BLaER1 (cell line): ENCODE measurements around the gene ANO2.
"Not testable (repeated sequence)": the region's sequence is repeated elsewhere in the genome, so short reads cannot be mapped to it uniquely, and the experiment has no call there.

Source experiments
- H3K27ac ChIP-seq: shearing (Covaris generic); formaldehyde crosslinking; 2 replicates; pipeline ENCODE4 v1.8.1; 2022
- H3K27me3 ChIP-seq: shearing (Covaris generic); formaldehyde crosslinking; 2 replicates; pipeline ENCODE4 v1.8.1; 2022
- H3K36me3 ChIP-seq: shearing (Covaris generic); formaldehyde crosslinking; 2 replicates; pipeline ENCODE4 v1.8.1; 2022
- H3K4me1 ChIP-seq: shearing (Covaris generic); formaldehyde crosslinking; 2 replicates; pipeline ENCODE4 v1.8.1; 2022
- H3K4me2 ChIP-seq: shearing (Covaris generic); formaldehyde crosslinking; 2 replicates; pipeline ENCODE4 v1.8.1; 2022
- H3K4me3 ChIP-seq: shearing (Covaris generic); formaldehyde crosslinking; 2 replicates; pipeline ENCODE4 v1.8.1; 2022
- H3K9ac ChIP-seq: shearing (Covaris generic); formaldehyde crosslinking; 2 replicates; pipeline ENCODE4 v1.8.1; 2022
- H3K9me3 ChIP-seq: shearing (Covaris generic); formaldehyde crosslinking; 2 replicates; pipeline ENCODE4 v1.8.1; 2022
- H4K20me1 ChIP-seq: shearing (Covaris generic); formaldehyde crosslinking; 2 replicates; pipeline ENCODE4 v1.8.1; 2022
- Cebpa-rat ChIP-seq: shearing (Covaris generic); IDR thresholded peaks from 2 replicates; pipeline ENCODE4 v1.8.1; 2022

Gene ANO2

GRCh38 chr12:5694759-5695409, 250.2 kb downstream of the ANO2 start:
- H3K9me3 ChIP-seq = peaks cover 9% of the 10 kb centered on the region; the same call in 1 of the 2 replicates
- no peaks in the 10 kb centered on the region for H4K20me1 ChIP-seq
- no peaks in the 10 kb centered on the region for H3K27me3 ChIP-seq
- no peak overlapping the region for H3K4me3 ChIP-seq
- H3K4me2 ChIP-seq = no peak overlapping the region
- H3K4me1 ChIP-seq = no peaks in the 10 kb centered on the region
- no peak overlapping the region for H3K27ac ChIP-seq
- H3K9ac ChIP-seq = no peak overlapping the region
- no peaks in the 10 kb centered on the region for H3K36me3 ChIP-seq
- TF ChIP-seq Cebpa-rat = no peak

- H3K9ac ChIP-seq = no peak overlapping the region
- no peak overlapping the region for H3K4me2 ChIP-seq
- H3K27ac ChIP-seq = no peak overlapping the region
- no peak for TF ChIP-seq Cebpa-rat
- no peak overlapping the region for H3K4me3 ChIP-seq
- no peaks in the 10 kb centered on the region for H3K27me3 ChIP-seq
- H3K36me3 ChIP-seq = no peaks in the 10 kb centered on the region
- no peaks in the 10 kb centered on the region for H4K20me1 ChIP-seq
- peaks cover 7% of the 10 kb centered on the region; the same call in 1 of the 2 replicates for H3K9me3 ChIP-seq
- H3K4me1 ChIP-seq = no peaks in the 10 kb centered on the region
Observed at GRCh38 chr12:5692850-5693249, 252.2 kb downstream of the ANO2 start.

DNA sequence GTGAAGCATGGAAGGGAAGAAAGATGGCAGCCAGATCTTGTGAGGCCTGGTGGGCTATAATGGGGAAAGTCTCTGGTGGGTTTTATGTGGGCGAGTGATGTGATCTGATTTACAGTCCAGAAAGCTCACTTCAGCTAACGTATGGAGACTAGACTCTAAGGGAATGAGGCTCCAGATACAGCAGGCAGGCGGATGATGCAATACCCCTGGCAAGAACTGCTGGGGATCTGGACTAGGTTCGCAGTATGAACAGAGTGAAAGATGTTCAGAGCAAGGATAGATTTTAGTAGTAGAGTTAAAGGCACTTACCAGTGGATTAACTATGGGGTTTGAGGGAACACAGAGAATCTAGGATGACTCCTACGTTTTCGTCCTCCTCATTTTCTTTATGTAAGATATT, 253.1 kb downstream of the ANO2 start:
- TF ChIP-seq Cebpa-rat = peak; percentile 48; the same call in 1 of the 2 replicates
- Histone ChIP-seq H3K9me3 (no peaks in the 10 kb centered on the region), H3K27ac (no peak overlapping the region), H3K27me3 (no peaks in the 10 kb centered on the region), H3K4me1 (no peaks in the 10 kb centered on the region), H4K20me1 (no peaks in the 10 kb centered on the region), H3K9ac (no peak overlapping the region), H3K4me2 (no peak overlapping the region), H3K4me3 (no peak overlapping the region), H3K36me3 (no peaks in the 10 kb centered on the region)

DNA sequence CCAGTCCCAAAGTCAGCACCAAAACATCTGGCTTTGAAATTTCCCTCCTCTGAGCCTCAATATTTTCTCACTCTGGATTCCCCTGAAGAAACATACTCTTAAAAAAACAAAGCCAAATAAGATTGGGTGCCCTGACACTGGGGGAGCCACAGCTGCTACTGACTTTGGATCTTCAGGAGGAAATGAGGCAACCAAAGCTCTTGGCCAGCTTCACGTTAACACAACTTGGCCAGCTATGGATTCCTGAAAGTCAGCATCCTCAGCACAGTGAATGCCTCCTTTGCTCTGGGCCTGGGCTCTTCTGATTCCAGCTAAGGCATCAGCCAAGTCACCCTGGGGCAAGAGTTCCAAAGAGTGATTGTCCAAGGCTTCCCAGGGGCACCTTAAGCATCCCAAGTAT, 254.8 kb downstream of the ANO2 start:
- Histone ChIP-seq H3K27ac (no peak overlapping the region), H4K20me1 (no peaks in the 10 kb centered on the region), H3K9ac (no peak overlapping the region)

GRCh38 chr12:5689773-5690172, 255.3 kb downstream of the ANO2 start:
- Histone ChIP-seq H3K4me1 (no peaks in the 10 kb centered on the region), H3K9ac (no peak overlapping the region), H3K27me3 (no peaks in the 10 kb centered on the region), H3K36me3 (no peaks in the 10 kb centered on the region), H3K27ac (no peak overlapping the region), H3K4me3 (no peak overlapping the region), H4K20me1 (no peaks in the 10 kb centered on the region), H3K4me2 (no peak overlapping the region), H3K9me3 (no peaks in the 10 kb centered on the region)
- no peak for TF ChIP-seq Cebpa-rat

More for the DNA sequence above, 254.8 kb downstream of the ANO2 start:
- no peaks in the 10 kb centered on the region for H3K27me3 ChIP-seq
- no peaks in the 10 kb centered on the region for H3K4me1 ChIP-seq
- H3K9me3 ChIP-seq = no peaks in the 10 kb centered on the region
- no peaks in the 10 kb centered on the region for H3K36me3 ChIP-seq
- no peak overlapping the region for H3K4me2 ChIP-seq
- H3K4me3 ChIP-seq = no peak overlapping the region
- TF ChIP-seq Cebpa-rat = no peak

DNA sequence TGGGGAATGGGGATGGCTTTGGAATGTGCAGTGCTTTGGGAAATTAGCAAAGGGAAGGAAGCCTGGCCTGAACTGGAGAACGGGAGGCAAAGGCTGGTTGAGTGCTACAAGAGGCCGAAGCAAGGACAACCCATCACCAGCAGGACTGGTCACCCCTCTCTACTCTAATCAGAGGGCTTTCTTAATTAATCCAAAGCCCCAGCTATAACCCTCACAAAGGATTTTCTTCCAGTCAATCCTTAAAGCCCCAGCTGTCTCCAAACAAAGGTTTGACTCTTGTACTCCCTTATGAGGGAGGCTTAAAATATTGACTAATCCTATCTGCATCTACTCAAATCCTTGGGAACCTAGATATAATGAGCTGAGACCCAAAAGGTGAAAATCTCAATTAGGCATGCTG, 256.8 kb downstream of the ANO2 start:
- Histone ChIP-seq H3K36me3 (no peaks in the 10 kb centered on the region), H3K9me3 (no peaks in the 10 kb centered on the region), H4K20me1 (no peaks in the 10 kb centered on the region), H3K27ac (no peak overlapping the region), H3K9ac (no peak overlapping the region), H3K4me1 (no peaks in the 10 kb centered on the region), H3K4me3 (no peak overlapping the region), H3K4me2 (no peak overlapping the region), H3K27me3 (no peaks in the 10 kb centered on the region)
- TF ChIP-seq Cebpa-rat = no peak

GRCh38 chr12:5685935-5686334, 259.1 kb downstream of the ANO2 start:
- no peak overlapping the region for H3K27ac ChIP-seq
- no peaks in the 10 kb centered on the region for H3K9me3 ChIP-seq
- peaks cover 10% of the 10 kb centered on the region for H3K4me1 ChIP-seq
- H3K36me3 ChIP-seq = no peaks in the 10 kb centered on the region
- no peak overlapping the region for H3K9ac ChIP-seq
- H3K27me3 ChIP-seq = no peaks in the 10 kb centered on the region
- TF ChIP-seq Cebpa-rat = no peak
- H4K20me1 ChIP-seq = no peaks in the 10 kb centered on the region
- H3K4me3 ChIP-seq = no peak overlapping the region
- H3K4me2 ChIP-seq = no peak overlapping the region

DNA sequence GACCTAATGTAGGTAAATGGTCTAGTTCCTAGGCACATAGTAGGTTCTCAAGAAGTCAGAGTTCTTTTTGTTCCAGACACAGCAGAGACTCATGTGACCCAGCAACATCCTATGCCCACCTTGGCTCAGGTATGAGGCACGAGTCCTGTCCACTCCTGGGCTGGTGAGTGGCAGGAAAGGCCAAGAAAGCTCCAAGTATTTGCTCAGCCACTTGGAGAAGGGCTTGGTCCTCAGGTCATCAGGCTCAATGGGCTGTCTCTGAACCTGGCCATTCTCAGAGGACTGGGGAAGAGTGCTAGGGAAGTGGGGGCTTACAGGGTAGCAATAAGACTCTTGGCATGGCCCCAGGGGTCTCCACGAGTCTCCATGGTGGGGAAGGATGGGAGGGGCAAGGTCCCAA, 260.1 kb downstream of the ANO2 start:
- no peaks in the 10 kb centered on the region for H3K9me3 ChIP-seq
- no peaks in the 10 kb centered on the region for H3K36me3 ChIP-seq
- no peak overlapping the region for H3K4me3 ChIP-seq
- H3K27me3 ChIP-seq = no peaks in the 10 kb centered on the region
- no peak overlapping the region for H3K4me2 ChIP-seq
- no peak overlapping the region for H3K9ac ChIP-seq
- no peaks in the 10 kb centered on the region for H4K20me1 ChIP-seq
- no peak for TF ChIP-seq Cebpa-rat
- H3K4me1 ChIP-seq = peaks cover 10% of the 10 kb centered on the region
- no peak overlapping the region for H3K27ac ChIP-seq

DNA sequence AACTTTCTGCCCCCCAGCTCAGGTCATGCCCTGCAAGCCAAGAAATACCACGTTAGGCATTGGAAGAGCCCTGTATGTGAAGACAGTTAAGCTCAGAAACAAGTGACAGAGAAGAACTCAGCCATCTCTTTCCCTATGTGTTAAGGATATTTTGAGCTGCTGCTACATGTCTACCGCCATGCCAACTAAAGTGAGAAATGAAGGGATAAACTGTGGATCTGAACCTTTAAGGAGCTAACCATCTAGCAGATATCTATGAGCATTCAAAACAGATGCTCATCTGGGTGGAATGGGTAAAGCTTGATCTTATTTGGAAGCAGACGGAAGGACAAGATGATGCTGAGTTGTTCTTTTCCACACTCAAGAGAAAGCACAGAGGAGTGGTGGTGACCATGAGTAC, 262.5 kb downstream of the ANO2 start:
- Histone ChIP-seq H3K4me1 (peaks cover 10% of the 10 kb centered on the region), H3K4me2 (no peak overlapping the region), H3K27ac (no peak overlapping the region), H4K20me1 (no peaks in the 10 kb centered on the region), H3K9me3 (no peaks in the 10 kb centered on the region), H3K36me3 (no peaks in the 10 kb centered on the region), H3K9ac (no peak overlapping the region), H3K4me3 (no peak overlapping the region), H3K27me3 (no peaks in the 10 kb centered on the region)
- no peak for TF ChIP-seq Cebpa-rat

DNA sequence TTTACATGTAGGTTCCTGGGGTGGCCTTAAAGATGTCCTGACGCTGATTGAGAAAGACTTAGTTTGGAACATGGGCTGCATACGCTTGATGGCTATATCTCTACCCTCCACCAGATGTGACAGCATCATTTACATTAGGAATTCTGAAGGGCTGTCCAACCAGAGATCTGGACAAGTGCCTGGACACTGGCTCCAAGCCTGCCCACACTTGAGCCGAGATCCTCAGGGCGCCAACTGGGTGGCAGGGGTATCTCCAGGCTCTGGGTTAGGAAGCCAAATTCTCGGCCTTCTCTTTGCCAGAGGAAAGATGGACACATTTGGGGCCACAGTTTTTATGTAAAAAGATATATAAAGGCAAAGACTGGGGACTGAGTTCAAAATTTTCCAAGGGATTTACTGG, 266.9 kb downstream of the ANO2 start:
- Histone ChIP-seq H3K36me3 (no peaks in the 10 kb centered on the region), H3K27me3 (no peaks in the 10 kb centered on the region), H3K4me3 (no peak overlapping the region), H3K9ac (no peak overlapping the region), H4K20me1 (no peaks in the 10 kb centered on the region), H3K9me3 (no peaks in the 10 kb centered on the region), H3K4me1 (peaks cover 10% of the 10 kb centered on the region), H3K27ac (no peak overlapping the region), H3K4me2 (no peak overlapping the region)
- TF ChIP-seq Cebpa-rat = no peak

GRCh38 chr12:5669624-5670023, 275.4 kb downstream of the ANO2 start:
- not testable (repeated sequence) for H3K9ac ChIP-seq, H3K27ac ChIP-seq, H3K4me3 ChIP-seq, H3K4me2 ChIP-seq, H3K4me1 ChIP-seq, H3K27me3 ChIP-seq, H3K9me3 ChIP-seq, H4K20me1 ChIP-seq, H3K36me3 ChIP-seq
